ENCODE results near the gene ME3. TPM values are rescaled to one million over a fixed set of nuclear protein-coding genes. Genes with fewer than 3 reads are reported as not detected.

Gene ME3
- total RNA-seq, 2 experiments from 2014 or later: not detected

- Histone ChIP-seq H3K27ac (ENCODE audit: low read depth, low read length, poor library complexity, severe bottlenecking) (no peak overlapping the region), H3K36me3 (ENCODE audit: insufficient read depth, low read length) (no peaks in the 10 kb centered on the region), H3K4me1 (ENCODE audit: insufficient read depth, low read length, poor library complexity, severe bottlenecking) (no peaks in the 10 kb centered on the region), H2AFZ (ENCODE audit: low read length) (no peak overlapping the region), H3K9me3 (ENCODE audit: low read length) (no peaks in the 10 kb centered on the region), H3K4me2 (ENCODE audit: low read length) (no peak overlapping the region), H3K4me3 (ENCODE audit: low read depth, low read length, poor library complexity, severe bottlenecking) (no peak overlapping the region), H4K20me1 (ENCODE audit: insufficient read depth, low read length) (no peaks in the 10 kb centered on the region), H3K9me2 (ENCODE audit: insufficient read depth, low read length) (no peaks in the 10 kb centered on the region), H3K79me2 (ENCODE audit: insufficient read depth, low read depth, low read length) (no peaks in the 10 kb centered on the region)
- intact Hi-C loops (cut with micrococcal nuclease; ENCODE audit: unreplicated experiment): no loop called here
- no TSS peak for BruUV-seq (replicated peaks)
- TF ChIP-seq CTCF (conservative IDR thresholded peaks at IDR 0.05; ENCODE audit: low read length) (no peak), EZH2phosphoT487 (IDR thresholded peaks at IDR 0.05; ENCODE audit: borderline replicate concordance, low read depth, low read length) (no peak)
- ChIA-PET CTCF (ENCODE audit: unreplicated experiment) (no interaction called here), POLR2A (interaction anchor here (0.7 to 1.0 kb wide), 2 partner anchors 8 to 1632 kb away, joined by 3 to 4 read pairs; no protein-coding TSS in a partner anchor)
- DNase-seq (ENCODE audit: low spot score): no peak
Observed at GRCh38 chr11:86710936-86711335, 38.5 kb upstream of the ME3 start.

GRCh38 chr11:86708669-86709068 is 36.3 kb upstream of the ME3 start:
- TF ChIP-seq CTCF (conservative IDR thresholded peaks at IDR 0.05; ENCODE audit: low read length) (no peak), EZH2phosphoT487 (IDR thresholded peaks at IDR 0.05; ENCODE audit: borderline replicate concordance, low read depth, low read length) (no peak)
- POLR2A ChIA-PET: interaction anchor here (0.6 to 0.7 kb wide), 2 partner anchors 222 to 228 kb away, joined by 3 read pairs; no protein-coding TSS in a partner anchor
- Histone ChIP-seq H3K4me2 (ENCODE audit: low read length) (no peak overlapping the region), H4K20me1 (ENCODE audit: insufficient read depth, low read length) (no peaks in the 10 kb centered on the region), H3K79me2 (ENCODE audit: insufficient read depth, low read depth, low read length) (no peaks in the 10 kb centered on the region), H3K36me3 (ENCODE audit: insufficient read depth, low read length) (no peaks in the 10 kb centered on the region), H2AFZ (ENCODE audit: low read length) (no peak overlapping the region), H3K4me1 (ENCODE audit: insufficient read depth, low read length, poor library complexity, severe bottlenecking) (no peaks in the 10 kb centered on the region), H3K4me3 (ENCODE audit: low read depth, low read length, poor library complexity, severe bottlenecking) (no peak overlapping the region), H3K9me2 (ENCODE audit: insufficient read depth, low read length) (no peaks in the 10 kb centered on the region), H3K27ac (ENCODE audit: low read depth, low read length, poor library complexity, severe bottlenecking) (no peak overlapping the region), H3K9me3 (ENCODE audit: low read length) (no peaks in the 10 kb centered on the region)
- DNase-seq (ENCODE audit: low spot score): no peak
- intact Hi-C loops (cut with micrococcal nuclease; ENCODE audit: unreplicated experiment): no loop called here
- CTCF ChIA-PET (ENCODE audit: unreplicated experiment): no interaction called here
- BruUV-seq (replicated peaks): no TSS peak

- no peaks in the 10 kb centered on the region for H3K36me3 ChIP-seq (ENCODE audit: insufficient read depth, low read length)
- H3K4me3 ChIP-seq (ENCODE audit: low read depth, low read length, poor library complexity, severe bottlenecking): no peak overlapping the region
- H3K9me2 ChIP-seq (ENCODE audit: insufficient read depth, low read length): no peaks in the 10 kb centered on the region
- no peaks in the 10 kb centered on the region for H3K9me3 ChIP-seq (ENCODE audit: low read length)
- H3K4me1 ChIP-seq (ENCODE audit: insufficient read depth, low read length, poor library complexity, severe bottlenecking): no peaks in the 10 kb centered on the region
- TF ChIP-seq EZH2phosphoT487 (IDR thresholded peaks at IDR 0.05; ENCODE audit: borderline replicate concordance, low read depth, low read length) (no peak), CTCF (conservative IDR thresholded peaks at IDR 0.05; ENCODE audit: low read length) (no peak)
- ChIA-PET CTCF (ENCODE audit: unreplicated experiment) (no interaction called here), POLR2A (interaction anchor here (0.5 kb wide), 1 partner anchor 71 kb away, joined by 3 read pairs; no protein-coding TSS in a partner anchor)
- BruUV-seq (replicated peaks): no TSS peak
- intact Hi-C loops (cut with micrococcal nuclease; ENCODE audit: unreplicated experiment): no loop called here
- no peaks in the 10 kb centered on the region for H3K79me2 ChIP-seq (ENCODE audit: insufficient read depth, low read depth, low read length)
- H3K27ac ChIP-seq (ENCODE audit: low read depth, low read length, poor library complexity, severe bottlenecking): no peak overlapping the region
- no peak overlapping the region for H3K4me2 ChIP-seq (ENCODE audit: low read length)
- no peaks in the 10 kb centered on the region for H4K20me1 ChIP-seq (ENCODE audit: insufficient read depth, low read length)
- no peak for DNase-seq (ENCODE audit: low spot score)
- no peak overlapping the region for H2AFZ ChIP-seq (ENCODE audit: low read length)
Observed at GRCh38 chr11:86706338-86707131, 34.1 kb upstream of the ME3 start.
